Measurements from ENCODE around the gene SCN8A.

DNA sequence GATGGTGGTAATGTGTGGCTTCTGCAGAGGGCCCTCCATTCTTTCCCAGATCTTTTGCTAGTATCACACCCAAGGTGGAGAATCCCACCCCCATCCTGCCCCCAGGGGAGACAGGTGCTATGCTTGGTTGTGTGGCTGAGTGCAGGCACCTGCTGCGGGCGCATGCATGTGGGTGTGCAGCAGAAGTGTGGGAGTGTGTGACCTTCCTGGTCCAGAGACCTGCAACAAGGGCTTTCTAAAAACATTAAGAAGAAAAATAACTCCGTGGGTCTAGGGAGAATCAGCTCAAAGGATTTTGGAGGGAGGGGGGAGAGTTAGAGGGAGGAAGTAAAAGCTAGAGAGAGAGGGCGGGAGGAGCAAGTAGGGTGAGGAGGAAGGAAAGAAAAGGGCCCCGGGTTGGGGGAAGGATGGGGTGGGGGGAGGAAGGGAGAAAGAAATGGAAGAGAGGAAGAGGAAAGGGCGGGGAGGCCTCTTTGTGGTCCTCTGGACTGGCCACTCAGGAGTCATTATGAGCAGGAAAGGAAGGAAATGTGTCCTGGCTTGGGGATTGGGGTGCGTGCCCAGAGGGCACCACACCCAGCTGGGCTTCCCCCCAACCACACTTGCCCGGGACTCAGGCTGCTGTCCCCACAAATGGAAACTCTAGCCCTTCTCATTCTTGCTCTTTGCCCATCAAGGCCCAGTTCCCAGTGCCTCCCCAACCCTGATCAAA lies 260.5 kb downstream of the SCN8A start:
- TF ChIP-seq, protein P1, sequence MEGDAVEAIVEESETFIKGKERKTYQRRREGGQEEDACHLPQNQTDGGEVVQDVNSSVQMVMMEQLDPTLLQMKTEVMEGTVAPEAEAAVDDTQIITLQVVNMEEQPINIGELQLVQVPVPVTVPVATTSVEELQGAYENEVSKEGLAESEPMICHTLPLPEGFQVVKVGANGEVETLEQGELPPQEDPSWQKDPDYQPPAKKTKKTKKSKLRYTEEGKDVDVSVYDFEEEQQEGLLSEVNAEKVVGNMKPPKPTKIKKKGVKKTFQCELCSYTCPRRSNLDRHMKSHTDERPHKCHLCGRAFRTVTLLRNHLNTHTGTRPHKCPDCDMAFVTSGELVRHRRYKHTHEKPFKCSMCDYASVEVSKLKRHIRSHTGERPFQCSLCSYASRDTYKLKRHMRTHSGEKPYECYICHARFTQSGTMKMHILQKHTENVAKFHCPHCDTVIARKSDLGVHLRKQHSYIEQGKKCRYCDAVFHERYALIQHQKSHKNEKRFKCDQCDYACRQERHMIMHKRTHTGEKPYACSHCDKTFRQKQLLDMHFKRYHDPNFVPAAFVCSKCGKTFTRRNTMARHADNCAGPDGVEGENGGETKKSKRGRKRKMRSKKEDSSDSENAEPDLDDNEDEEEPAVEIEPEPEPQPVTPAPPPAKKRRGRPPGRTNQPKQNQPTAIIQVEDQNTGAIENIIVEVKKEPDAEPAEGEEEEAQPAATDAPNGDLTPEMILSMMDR (IDR thresholded peaks at IDR 0.05), result no peak
- no peak for TF ChIP-seq EP300 (IDR thresholded peaks at IDR 0.05)
